GM18867 (cell line): ENCODE data around the gene VEGFB.
A peak's percentile ranks its signal among the peaks of the same experiment; 100 is the strongest.

Experiments used
- ATAC-seq: cut with Tn5 transposase; IDR thresholded peaks from one replicate; pipeline ENCODE4 v1.9.1; 2021; ENCODE audit warnings: mild to moderate bottlenecking, moderate library complexity; ENCODE audit not compliant: unreplicated experiment

VEGFB gene

DNA sequence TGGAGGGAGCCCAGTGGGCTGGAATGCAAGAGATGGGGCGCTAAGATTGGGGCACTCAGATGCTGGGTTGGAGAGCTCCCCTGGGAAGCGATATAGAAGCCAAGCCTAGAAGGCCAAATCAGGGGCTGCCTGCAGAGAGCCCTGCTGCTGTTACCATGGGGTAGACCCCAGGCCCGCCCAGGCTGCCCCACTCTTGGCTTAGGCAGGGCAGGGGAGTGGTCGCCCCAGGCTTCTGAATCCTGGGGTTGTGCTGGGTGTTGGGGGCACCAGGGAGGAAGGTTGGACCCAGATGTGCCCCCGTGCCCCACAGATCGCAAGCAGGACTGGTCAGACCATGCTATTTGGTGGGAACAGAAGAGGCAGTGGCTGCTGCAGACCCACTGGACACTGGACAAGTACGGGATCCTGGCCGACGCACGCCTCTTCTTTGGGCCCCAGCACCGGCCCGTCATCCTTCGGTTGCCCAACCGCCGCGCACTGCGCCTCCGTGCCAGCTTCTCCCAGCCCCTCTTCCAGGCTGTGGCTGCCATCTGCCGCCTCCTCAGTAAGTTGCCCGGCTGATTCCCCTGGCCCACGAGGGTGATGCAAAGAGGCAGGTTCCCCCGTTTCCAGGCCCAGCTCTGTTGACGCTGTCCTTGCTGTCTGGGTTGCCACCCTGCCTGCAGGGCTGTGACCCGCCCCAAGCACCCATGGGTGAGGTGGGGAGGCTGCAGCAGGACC is 23.9 kb upstream of the VEGFB start:
- ATAC-seq = no peak

- ATAC-seq = no peak
Measured at GRCh38 chr11:64211181-64211872, 23.1 kb upstream of the VEGFB start.

GRCh38 chr11:64216879-64217278 is 17.5 kb upstream of the VEGFB start:
- ATAC-seq = no peak

DNA sequence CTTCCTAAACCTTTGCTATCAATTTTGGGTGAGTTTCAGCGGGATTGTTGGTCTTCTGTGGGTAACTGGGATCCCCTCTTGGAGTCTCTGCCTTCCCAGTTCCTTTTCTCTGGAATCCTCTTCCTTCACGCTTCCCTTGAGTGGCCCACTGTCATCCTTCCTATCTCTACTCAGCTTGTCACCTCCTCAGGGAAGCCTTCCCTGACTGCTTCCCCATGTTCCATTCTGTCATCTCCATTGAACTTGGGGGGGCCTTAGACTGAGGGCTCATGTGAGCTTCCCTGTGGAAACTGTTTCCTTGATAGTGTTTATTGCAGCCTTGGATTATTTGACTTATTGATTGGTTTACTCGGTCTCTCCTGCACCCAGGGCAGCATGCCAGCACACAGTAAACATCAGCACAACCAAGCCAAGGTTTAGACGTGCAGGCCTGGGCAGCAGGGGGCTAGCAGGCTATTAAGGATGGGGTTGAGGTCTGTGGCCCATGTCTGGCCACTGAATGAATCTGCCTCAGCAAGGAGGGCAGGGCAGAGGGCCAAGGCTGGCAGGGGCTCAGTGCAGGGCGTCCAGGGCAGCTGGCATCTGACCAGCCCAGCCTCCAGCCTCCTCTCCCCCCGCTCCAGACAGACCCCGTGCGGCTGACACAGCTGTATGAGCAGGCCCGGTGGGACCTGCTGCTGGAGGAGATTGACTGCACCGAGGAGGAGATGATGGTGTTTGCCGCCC is 15.6 kb upstream of the VEGFB start:
- no peak for ATAC-seq

GRCh38 chr11:64219354-64219684 is 15.1 kb upstream of the VEGFB start:
- ATAC-seq = no peak

GRCh38 chr11:64219755-64220154 is 14.6 kb upstream of the VEGFB start:
- ATAC-seq = no peak

DNA sequence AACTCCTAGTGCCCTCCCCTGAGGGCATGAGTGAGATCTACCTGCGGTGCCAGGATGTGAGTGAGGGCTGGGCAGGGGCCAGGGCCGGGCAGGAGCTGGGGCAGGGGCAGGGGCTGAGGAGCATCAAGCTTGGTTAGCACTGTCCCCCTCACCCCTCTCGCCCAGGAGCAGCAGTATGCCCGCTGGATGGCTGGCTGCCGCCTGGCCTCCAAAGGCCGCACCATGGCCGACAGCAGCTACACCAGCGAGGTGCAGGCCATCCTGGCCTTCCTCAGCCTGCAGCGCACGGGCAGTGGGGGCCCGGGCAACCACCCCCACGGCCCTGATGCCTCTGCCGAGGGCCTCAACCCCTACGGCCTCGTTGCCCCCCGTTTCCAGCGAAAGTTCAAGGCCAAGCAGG is 14.1 kb upstream of the VEGFB start:
- ATAC-seq = no peak

GRCh38 chr11:64220798-64221197 is 13.6 kb upstream of the VEGFB start:
- ATAC-seq = no peak

DNA sequence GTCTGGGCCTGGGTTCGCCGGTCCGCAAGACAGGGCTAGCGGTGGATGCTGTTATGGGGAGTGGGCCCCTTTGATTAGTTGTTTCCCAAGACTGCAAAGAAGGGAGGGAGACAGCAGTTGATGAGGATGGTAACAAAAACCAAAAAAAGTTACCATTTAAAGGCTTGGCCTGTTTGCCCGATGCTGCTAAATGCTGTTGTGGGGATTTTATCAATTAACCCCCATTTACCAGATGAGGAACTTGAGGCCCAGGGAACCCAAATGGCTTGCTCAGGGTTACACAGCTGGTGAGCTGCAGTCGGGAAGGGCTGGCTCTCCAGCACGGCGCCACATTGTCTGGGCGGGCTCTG is 11.8 kb upstream of the VEGFB start:
- ATAC-seq = no peak

DNA sequence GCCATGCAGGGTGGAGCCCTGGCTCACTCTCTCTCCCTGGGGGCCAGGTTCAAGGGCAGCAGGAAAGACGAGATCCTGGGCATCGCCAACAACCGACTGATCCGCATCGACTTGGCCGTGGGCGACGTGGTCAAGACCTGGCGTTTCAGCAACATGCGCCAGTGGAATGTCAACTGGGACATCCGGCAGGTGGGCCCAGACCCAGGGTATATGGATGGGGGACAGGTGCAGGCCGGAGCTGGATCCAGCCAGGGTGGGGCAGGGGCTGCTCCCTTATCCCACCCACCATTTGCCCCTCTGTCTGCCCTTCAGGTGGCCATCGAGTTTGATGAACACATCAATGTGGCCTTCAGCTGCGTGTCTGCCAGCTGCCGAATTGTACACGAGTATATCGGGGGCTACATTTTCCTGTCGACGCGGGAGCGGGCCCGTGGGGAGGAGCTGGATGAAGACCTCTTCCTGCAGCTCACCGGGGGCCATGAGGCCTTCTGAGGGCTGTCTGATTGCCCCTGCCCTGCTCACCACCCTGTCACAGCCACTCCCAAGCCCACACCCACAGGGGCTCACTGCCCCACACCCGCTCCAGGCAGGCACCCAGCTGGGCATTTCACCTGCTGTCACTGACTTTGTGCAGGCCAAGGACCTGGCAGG is 11.3 kb upstream of the VEGFB start:
- ATAC-seq = no peak

GRCh38 chr11:64224151-64224890 is 10.1 kb upstream of the VEGFB start:
- no peak for ATAC-seq

- no peak for ATAC-seq
Measured at GRCh38 chr11:64224891-64225607, 9.3 kb upstream of the VEGFB start.

DNA sequence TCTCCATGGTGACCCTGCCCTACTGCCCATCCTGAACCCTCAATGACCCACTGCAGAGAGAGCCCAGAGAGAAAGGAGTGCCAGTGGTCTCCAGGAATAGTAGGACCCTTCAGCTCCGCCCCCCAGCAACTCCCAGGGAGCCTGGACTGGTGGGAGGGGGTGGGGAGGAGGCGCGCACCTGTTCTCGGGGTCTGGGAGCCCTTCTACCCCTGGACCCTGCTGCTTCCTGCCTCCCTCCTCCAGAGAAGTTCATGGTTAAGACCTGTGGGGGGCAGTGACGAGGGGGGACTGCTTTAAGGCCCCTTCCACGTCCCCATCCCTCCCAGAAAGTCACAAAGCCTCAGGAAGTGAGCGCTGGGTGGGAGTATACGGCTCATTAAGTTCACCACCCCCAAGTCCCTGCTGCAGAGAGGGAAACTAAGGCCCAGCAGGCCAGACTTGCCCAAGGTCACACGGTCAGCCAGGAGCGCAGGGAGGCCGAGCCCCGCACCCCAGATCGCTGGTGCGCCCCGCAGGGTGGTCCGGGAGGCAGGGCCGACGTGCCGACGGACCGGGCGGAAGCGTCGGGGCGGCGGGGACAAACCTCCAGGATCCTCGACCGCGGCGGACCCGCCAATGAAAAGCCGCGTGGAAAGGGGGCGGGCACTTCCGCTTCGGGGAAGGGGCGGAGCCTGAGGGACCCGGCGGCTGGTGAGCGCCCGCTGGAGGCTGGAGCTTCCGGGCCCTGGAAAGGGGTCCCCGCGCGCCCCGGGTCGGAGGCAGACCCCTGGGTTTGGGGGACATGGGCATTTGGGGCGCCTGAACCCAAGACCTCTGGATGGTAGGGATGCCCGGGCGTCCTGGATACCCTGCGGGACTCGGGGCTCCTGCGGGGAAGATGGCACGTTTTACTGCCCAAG is 8.5 kb upstream of the VEGFB start, which contains the start of the genes NUDT22 and TRPT1:
Gene NUDT22 (plus strand): TSS at position 667 of the 899 bp plus-strand sequence. CDS start 379 bp downstream, outside the sequence.
Gene TRPT1 (minus strand): TSS at position 579 of the 899 bp plus-strand sequence. CDS start 326 bp downstream, at position 253.
- ATAC-seq = peak; percentile 41

- ATAC-seq = peak; percentile 34
Measured at GRCh38 chr11:64226507-64227051, 7.8 kb upstream of the VEGFB start.

- no peak for ATAC-seq
Measured at GRCh38 chr11:64227405-64227956, 6.9 kb upstream of the VEGFB start.

DNA sequence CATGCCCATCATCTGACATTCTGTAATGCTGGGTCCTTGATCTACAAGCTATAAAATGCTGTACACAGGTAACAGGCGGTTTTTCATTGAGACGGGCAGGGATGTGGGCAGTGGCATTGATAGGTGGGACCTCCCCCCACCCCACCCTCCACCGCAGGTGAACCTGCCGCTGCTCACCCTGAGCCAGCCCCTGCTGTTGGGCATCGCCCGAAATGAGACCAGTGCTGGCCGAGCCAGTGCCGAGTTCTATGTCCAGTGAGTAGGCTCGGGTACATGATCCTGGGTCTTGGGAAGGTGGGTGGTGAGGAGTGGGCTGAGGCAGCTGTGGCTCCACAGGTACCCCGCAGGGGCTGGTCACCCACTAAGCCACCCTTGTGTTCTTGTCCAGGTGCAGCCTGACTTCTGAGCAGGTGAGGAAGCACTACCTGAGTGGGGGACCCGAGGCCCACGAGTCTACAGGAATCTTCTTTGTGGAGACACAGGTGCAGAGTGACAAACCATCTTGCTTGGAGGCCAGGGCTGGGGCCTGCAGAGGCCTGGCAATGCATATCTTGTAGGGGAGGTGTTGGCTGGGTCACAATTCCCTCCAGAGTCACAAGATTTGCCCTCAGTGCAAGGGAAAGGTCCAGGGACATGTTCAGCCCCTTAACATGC is 5.2 kb upstream of the VEGFB start:
- no peak for ATAC-seq

DNA sequence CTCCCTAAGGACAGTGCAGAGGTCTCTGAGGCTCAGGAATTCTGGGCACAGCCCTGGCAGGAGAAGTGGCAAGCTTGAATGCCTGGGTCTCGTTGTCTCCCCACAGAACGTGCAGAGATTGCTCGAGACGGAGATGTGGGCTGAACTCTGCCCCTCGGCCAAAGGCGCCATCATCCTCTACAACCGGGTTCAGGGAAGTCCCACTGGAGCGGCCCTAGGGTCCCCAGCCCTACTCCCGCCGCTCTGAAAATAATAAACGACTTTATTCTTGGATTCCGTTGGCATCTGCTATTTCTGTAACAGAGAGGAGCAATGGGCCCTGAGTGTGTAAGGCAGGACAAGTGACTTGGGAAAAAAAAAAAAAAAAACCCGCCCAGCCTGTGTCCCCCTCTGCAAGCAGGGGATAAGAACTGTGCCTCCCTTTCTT is 4.6 kb upstream of the VEGFB start:
- no peak for ATAC-seq
